UCSD-AML1 (cell line): ENCODE measurements around the gene MARK3.
"Not testable (repeated sequence)": the region's sequence is repeated elsewhere in the genome, so short reads cannot be mapped to it uniquely, and the experiment has no call there.

Experiments
- DNase-seq: peaks from one replicate; lab custom pipeline; 2025; ENCODE audit not compliant: unreplicated experiment; lab: John Stamatoyannopoulos, UW

Gene MARK3

DNA sequence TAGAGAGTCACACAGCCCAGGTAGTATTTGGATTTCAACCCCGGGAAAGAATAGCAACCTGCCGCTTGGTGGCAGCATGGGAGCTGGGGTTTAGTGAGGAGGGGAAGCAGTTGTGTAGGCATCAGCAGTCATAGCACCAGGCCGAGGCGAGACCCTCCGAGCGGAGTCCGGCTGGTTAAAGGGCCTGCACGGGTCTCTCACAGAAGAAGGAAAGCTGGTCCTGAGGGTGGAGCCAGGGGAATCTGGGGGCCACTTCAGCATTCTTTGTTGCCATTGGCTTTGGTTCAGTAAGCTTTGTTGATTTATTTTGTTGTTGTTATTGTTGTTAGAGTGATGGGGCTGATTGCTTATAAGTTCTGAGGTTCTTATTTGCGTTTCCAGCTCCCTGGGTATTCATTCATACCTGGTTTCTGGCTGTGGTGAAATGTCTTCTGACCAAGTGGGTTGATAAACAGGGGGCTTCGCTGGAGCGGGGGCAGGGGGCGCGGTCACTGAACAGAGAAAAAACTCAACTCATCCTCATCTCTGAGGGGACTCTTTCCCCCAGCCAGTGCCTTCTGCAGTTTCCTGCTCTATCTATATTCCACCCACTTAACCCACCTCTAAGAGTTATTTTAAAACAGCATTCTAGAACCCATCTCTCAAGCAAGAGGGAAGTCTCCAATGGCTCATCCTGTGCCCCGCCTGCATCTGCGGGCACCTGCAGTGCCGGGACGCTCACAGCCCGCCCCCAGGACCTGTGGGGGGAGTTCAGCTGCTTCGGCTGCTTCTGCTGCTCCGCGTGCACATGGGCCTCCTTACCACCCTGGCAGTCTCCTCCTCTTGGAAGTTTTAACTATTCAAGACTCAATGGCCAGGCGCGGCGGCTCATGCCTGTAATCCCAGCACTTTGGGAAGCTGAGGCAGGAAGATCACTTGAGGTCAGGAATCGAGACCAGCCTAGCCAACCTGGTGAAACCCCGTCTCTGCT lies 125.8 kb downstream of the MARK3 start:
- no peak for DNase-seq

DNA sequence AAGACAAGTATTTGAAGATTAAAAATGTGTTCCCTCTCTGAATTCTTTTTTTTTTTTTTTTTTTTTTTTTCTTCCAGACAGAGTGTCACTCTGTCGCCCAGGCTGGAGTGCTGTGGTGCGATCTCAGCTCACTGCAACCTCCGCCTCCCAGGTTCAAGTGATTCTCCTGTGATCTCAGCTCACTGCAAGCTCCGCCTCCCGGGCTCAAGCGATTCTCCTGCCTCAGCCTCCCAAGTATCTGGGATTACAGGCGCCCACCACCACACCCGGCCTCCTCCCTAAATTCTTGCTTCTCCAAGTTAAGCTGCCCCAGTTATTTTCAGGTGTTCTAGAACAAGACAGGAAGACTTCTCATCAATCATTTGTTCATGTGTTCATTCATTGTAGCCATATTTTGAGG lies 127.0 kb downstream of the MARK3 start:
- DNase-seq = not testable (repeated sequence)

DNA sequence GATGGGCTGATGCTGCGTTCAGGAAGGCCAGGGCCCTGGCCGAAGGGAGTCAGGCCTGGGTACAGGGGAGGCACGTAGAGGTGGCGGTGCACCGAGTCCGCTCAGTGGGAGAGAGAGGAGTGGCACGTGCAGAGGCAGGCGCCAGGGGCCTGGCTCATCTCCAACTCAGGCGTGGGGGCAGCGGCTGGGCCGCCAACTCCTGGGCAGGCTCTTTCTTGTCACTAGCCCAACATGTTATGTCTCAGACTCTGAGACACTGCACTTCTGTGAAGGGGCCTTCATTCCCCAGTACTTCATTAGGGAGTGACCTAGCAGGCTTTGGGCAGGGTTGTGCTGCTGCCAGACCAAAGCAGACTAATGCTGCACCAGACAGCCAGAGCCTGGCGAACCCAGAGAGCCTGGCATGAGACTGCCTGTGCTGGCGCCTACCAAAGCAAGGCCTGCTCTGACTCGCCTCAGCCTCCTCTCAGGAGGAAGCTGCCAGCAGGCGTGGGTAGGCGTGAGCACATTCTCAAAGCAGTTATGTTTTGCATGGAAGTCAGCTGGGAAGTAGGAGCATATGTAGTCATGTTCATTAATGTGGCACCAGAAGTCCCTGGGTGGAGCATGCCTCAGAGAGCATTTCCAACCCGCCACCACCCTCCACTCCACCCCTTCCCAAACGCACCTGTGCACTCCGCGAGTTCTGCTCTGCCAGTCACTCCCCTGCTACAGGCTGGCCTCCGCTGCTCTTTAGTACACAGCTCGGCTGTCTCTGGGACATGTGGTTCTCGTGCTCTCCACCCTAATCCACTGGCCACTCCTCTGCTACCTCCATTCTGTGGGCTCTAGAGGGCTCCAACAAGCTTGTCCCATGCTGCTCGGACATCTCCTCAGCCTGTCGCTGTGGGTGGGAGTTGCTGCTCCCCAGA lies 127.7 kb downstream of the MARK3 start:
- no peak for DNase-seq

DNA sequence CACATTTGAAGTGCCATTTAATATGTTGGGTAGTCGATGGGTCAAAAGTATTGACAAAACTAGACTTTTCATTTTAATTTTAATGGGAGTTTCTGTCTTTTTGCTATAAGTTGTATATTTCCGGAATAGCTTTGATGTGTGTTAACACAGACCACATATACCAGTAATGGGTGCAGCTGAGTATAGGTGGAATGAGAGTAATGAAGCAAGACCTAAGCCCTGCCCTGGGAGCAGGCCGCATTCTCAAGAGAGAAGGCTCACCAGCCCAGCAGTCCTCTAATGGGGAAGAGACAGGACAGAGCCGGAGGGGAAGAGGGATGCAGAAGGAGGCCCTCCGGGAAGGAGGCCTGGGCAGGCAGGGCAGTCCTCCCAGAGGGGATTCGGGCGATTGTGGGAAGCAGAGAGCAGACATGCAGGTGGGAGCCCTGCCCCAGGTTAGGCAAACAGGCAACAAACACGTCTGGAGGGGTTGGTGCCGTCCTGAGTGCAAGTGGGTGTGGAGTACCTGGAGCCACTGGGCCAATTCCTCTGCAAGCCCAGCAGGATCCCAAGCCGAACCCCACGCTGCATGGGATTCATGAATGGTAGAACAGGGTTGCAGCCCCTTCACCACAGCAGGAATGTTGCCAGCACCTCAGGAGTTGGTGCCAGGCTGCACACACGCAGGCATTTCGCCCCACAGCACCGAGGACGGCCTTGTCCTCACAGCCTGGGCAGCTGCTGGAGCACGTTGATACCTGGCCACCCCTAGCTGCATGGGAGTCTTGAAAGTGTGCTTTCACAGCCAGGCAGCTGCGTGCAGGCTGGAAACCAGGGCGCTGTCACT lies 129.6 kb downstream of the MARK3 start:
- DNase-seq = no peak

DNA sequence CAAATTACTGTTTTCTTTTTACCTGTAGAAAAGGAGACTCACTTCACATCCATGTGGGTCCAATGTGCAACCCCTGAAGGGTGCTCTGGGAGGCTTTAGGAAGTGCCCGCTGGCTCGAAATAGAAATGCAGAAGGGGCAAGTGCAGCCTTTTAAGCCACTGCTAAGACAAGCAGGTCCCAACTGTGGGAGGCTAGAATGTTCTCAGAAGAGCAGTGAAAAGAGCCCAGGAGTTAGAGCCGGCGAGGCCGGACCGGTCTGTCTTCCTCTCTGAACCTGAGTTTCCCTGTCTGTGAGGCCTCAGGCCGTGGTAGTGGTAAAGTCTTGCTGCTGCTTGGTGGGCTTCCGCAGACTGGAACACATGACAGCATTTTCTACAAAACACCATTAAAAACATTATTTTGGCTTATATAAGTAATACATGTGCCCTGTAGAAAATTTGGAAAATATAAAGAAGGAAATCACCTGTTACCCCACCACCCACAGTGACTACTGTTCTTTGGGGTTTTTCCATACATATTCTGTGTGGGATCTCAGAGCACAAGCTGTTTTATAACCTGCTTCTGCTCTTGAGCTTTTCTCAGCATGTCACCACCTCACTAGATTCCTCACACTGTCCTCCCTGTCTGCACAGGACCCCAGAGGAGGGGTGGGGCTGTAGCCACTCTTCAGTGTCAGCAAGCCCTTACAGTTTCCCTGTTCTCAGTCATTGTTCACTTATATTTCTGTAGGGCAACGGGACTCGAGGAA lies 131.4 kb downstream of the MARK3 start:
- no peak for DNase-seq

DNA sequence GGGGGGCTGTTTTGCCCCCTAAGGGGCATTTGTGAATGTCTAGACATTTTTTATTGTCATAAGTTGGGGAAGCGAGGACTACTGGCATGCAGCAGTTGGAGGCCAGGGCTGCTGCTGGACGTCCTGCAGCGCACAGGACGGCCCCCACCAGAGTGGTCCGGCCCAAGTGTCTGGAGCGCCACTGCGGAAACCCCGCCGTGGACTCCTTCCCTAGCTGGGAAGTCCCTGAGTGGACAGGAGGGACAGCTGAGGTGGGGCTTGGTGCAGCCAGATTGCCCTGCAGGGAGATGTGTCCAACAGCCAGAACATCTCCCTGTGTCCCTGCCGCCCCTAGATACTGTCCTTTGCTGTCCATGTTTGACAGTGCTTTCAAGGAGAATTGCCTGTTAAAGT lies 132.0 kb downstream of the MARK3 start:
- DNase-seq = no peak

DNA sequence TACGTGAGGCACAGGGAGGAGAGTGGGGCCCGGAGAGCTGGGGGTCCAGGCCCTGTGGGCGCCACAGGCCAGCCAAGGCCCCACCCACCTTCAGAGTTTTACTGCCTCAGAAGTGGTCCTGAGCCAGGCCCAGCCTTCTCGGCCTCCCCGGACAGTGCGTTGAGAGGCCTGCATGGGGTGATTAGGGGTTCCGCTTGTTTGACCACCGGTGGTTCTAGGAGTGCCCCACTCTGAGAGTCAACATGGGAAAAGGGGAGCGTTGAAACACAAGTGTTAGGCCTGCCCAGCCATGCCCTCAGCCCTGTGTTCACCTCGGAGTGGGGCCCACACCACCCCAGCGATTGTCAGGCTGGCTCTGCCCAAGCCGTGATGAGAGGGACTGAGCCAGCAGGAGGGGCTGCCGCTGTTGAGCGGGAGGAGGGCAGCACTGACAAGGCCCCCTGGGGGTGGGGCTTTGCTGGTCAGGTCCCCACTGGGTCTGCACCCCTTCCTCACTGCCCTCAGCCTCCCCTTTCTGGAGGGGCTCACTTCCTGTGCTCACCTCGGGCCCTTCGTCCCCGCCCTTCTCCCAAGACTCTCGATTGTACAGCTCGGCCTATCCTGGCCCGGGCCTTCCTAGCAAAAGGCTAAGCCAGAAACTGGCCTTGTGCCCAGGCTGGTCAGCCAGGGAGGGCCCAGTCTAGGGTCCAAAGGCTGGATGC lies 132.7 kb downstream of the MARK3 start:
- DNase-seq = no peak

DNA sequence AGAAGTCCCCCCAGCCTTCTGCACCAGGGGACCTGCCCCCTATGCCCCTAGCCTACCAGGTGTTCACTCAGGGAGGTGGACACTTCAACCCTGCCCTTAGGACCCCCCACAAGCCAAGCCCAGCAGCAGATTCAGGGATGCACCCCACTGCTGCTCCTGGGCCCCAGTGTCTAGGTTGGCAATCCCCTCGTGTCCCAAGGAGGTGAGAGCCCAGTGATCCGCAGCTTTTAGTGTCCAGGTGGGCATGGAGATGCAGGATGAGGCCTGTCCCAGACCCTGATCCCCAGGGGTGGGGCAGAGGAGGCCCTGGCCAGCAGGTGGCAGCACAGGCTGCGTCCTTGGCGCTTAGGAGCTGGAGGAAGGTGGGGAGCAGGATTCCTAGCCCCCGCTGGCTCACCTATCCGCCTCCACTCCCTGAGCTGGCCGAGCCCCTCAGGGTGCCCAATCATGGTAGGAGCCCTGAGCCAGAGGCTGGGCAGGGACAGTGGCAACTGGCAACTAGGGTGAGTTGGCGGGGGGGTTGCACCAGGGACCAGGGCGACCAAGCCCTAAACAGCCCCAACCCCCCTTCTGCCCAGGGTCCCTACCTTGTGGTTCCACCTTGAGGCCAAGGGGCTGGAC lies 133.3 kb downstream of the MARK3 start:
- peak; percentile 70 for DNase-seq

DNA sequence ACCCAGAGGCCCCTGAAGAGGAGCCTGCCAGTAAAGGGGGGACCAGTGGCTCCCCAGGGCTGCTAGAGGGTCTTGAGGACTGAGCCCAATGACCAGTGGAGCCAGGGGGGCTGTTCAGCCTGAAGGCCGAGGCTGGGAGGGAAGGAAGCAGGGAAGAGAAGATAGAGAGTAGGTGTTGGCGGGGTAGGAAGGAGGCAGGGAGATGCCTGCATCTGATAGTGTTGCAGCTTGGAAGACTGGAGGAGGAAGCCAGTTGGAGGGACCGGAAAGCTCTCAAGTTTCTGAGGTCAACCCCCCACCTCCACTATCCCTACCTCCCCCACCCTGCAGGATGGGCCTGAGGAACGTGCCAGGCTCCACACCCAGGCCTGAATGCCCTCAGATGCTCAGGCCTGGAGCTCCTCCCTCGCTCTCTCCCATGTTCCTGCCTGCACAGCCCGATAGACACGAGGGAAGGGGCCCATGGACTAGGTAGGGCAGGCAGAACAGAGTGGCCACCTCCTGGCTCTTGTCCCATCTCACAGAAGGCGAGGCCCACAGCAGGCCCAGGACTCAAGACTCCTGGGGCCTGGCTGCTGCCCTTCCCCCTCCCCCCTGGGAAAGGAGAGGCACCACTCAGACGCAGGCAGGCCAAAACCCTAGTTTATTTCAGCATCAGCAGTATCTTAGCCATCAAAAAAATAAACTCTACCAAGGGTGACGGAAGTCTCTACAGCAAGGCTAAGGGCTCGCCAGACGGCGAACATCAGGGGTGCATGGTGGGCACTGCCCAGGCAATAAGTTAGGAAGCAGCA lies 134.0 kb downstream of the MARK3 start:
- peak; percentile 80 for DNase-seq

DNA sequence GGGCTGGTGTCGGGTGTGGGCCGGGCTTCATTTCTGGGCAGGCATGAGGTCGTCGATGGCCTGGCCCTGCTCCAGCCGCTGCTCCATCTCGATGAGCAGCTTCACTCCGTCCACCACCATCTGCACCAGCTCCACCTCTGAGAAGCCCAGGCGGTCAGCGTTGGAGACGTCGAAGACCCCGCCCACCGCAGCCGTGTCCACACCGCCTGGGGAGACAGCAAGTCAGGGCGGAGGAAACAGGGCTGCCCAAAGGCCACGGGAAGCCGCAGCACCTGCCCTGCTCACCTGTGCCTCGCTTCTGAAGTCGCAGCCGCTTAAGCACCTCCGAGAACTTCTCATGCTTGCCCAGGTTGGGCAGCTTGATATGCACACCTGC lies 134.6 kb downstream of the MARK3 start:
- no peak for DNase-seq

DNA sequence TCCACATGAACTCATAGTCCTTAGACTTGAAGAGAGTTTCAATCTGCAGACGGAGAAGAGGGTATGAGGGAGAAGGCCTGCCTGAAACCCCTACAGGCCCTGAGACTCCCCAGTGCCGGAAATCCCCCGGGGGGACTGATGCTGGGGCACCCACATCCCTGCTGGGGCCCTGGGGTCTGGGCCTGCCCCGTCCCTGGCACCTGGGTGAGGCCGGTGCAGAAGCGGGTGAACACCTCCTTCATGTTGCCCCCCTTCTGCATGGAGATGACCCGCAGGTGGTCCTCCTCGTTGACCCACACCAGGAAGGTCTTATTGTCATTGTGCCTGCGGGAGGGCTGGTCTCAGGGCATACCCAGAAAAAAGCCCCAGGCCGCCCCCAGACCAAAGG lies 135.0 kb downstream of the MARK3 start:
- DNase-seq = no peak

DNA sequence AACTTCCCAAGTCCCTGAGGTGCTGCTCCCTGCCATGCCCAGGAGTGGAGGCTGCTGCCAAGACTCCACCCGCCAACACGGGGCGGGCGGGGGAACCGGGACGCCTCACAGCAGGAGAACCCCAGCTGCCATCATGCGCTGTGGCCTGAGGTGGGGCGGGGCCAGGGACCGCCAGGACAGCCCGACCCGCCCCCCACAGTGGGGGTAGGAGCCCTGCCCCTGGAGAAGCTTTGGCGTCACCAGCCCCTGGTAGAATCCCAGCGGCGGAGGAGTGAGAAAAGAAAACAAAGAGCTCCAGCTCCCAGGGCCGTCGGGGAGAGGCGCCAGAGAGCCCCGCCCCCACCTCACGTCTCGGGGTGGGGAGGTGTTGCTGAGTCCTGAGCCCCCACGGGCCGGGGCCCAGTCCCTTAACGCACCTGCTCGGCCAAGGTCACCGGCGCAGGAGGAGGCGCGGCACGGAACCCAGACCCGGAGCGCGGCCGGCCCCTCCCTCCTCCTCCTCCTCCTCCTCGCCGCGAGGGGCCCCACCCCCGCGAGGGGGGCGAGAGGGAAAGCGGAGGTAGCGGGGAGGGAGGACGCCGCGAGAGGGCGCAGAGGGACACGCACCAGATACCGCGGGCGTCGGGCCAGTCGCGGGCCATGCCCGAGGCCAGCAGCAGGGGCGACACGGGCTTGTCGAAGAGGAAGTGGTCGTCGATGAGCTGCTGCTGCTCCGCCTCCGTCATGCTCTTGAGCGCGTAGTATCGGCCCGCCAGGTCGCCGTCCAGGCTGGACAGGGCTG lies 135.6 kb downstream of the MARK3 start:
- peak; percentile 82 for DNase-seq

DNA sequence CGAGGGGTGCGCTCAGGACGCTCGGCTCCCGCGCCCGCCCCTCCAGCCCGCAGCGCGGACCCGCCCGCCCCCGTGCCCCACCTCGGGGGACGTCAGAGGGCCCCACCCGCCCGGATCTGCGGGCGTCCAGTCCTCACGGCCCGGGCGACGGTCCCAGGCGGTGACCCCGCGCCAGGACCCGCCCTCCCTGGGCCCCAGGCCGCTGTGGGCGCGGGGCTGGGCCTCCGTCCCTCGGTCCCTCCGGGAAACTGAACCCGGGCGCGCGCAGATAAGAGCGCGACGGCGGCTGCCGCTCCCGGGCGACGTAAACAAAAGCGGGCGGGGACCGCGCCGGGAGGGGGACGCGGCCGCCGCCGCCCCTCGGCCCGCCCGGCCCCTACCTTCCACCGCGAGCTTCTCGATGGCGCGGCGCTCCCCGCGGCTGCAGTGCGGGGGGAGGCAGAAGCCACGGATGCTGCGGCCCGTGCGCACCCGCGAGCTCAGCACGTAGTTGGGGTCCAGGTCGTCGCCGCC lies 136.3 kb downstream of the MARK3 start:
- DNase-seq = no peak

DNA sequence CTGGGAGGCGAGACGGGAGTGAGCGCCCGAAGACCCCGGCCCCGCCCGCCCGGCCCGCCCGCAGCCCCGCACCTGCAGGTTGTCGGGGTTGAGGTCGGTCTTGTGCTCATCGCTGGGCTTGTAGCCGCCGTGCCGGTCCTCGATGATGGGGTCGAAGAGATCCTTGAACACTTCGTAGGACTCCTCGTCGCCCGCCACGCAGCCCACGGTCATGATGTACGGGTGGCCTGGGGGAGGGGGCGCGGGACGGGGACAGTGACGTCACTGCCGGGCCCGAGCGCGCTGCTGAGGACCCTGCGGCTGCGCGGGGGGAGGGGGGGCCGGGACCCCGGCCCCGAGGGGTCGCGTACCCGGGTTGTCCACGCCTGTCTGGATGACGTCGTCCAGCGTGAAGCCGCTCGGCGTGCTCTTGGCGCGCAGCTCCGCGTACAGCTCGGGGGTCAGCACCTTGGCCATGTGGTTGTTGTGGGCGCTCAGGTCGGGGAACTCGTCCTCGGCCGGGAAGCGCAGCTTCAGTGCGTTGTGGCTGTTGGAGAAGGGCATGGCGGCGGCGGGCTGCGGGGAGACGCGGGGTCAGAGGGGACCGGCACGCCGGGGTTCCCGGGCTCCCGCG lies 136.8 kb downstream of the MARK3 start:
- no peak for DNase-seq

DNA sequence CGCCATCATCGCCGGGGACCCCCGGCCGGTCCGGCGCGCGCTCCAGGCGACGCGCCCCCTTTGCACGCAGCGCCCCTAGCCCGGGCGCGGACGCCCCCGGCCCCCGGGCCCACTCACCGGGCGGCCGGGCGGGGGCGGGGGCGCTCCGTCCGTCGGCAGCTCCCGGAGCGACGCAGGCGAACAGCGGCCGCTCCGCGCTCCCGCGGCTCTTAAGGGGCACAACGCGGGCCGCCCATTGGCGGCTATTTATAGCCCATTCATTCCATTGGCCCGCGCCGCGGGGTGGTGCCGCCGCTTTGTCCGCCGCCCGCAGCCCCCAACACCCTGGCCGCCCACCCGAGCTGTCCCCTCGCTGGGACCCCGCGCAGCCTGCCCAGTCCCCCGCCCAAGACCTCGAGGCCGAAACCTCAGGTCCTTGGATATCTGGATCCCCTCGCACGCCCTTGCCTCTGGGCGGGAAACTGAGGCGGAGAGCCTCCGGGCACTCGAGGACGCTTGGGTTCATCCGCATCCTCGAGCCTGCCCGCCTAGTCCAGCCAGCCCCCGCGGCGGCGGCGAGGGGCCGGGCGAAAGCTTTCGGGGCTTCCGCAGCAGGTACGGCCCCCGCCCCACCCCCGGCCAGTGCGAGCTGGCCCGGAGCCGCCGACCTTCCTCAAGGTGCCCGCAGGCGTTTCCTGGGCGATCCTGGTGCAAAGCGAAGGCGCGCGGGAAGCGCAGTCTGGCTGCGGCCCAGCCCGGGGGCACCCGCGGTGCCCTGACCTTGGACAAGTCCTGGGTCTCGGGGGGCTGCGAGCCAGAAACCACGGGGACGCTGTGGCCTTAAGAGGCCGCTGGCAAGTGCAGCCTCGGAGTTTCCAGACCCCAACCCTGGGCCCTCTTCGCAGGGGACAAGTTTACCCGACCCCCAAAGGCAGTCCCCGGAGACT lies 137.7 kb downstream of the MARK3 start, which contains the start of gene CKB:
Gene CKB, minus strand, starts transcription at position 182 of the 926 bp plus-strand sequence. CDS start 337 bp downstream, outside the sequence.
- DNase-seq = peak; percentile 76

DNA sequence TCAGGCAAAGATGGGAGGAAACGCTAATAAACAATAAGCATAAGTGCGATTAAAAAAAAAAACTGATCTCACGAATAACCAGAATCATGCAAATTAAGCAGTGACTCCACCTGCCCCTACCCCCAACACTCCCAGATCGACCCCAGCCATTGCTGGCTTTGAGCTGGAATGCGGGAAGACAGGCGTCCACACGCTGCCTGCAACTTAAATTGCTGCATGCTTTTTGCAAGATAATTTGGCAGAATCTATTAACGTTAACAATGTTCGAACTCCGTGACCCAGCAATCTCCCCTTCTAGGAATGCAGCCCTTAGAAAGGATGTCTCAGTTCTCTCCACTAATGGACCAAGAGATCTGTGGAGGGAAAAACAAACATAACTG lies 138.3 kb downstream of the MARK3 start:
- no peak for DNase-seq
